Ectodermal cell (in vitro differentiated cells): Measurements from ENCODE around the gene SPACDR.

Source experiments
- H3K27ac ChIP-seq: 2 replicates; pipeline ENCODE4 v1.7.0; 2013; ENCODE audit warnings: mild to moderate bottlenecking, low read depth, low read length; ENCODE audit not compliant: insufficient read depth, poor library complexity, severe bottlenecking
- H3K27me3 ChIP-seq: 2 replicates; pipeline ENCODE4 v1.7.0; 2013; ENCODE audit warnings: mild to moderate bottlenecking, low read length; ENCODE audit not compliant: insufficient read depth, control insufficient read depth, poor library complexity, severe bottlenecking
- H3K36me3 ChIP-seq: one replicate; pipeline ENCODE4 v1.7.0; 2013; ENCODE audit warnings: low read length; ENCODE audit not compliant: control insufficient read depth, insufficient read depth
- H3K4me1 ChIP-seq: one replicate; pipeline ENCODE4 v1.7.0; 2013; ENCODE audit warnings: low read length; ENCODE audit not compliant: control insufficient read depth, insufficient read depth
- H3K4me3 ChIP-seq: 2 replicates; pipeline ENCODE4 v1.7.0; 2013; ENCODE audit warnings: low read depth, low read length, control low read depth; ENCODE audit not compliant: insufficient read depth
- H3K9me3 ChIP-seq: 2 replicates; pipeline ENCODE4 v1.7.0; 2013; ENCODE audit warnings: mild to moderate bottlenecking, low read length, moderate library complexity; ENCODE audit not compliant: control insufficient read depth
- WGBS, 2 experiments: methylation state at CpG; one replicate each; pipeline ENCODE4 v1.1.7; 2013; ENCODE audit warnings: missing lambda C conversion rate in 2 of 2; 5-methylcytosine and 5-hydroxymethylcytosine counted together

SPACDR gene

DNA sequence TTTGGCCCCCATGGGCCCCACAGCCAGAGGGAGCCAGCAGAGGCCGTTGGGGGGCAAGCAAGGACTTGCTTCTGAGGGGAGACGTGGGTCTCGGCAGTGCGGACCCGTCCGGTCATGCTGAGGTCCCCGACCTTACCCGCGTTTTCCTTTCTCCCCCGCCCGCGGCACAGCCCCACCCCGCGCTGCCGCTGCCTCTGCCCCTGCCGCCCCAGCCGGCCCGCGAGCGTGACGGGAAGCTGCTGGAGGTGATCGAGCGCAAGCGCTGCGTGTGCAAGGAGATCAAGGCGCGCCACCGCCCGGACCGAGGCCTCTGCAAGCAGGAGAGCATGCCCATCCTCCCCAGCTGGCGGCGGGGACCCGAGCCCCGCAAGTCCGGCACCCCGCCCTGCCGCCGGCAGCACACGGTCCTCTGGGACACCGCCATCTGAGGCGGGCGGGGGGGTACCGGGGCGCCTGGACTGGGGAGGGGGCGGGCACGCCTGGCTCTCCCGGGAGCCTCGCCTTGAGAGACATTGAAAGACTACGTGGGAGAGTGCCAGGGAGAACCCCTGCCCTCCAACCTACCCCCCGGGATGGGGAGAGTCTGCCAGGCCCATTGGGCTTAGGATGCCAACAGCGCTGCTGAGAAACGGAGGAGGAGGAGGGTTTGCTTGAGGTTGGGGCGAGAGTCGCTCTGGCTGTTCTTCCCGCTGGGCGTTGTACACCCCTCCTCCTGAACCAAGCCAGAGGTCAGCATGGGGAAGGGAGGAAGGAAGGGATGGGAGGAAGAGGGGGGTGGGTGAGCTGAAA lies 29.6 kb upstream of the SPACDR start:
- Histone ChIP-seq H3K27ac (no peak overlapping the region), H3K4me1 (peaks cover 17% of the 10 kb centered on the region), H3K36me3 (no peaks in the 10 kb centered on the region), H3K4me3 (peak overlapping the region; percentile 29), H3K9me3 (no peaks in the 10 kb centered on the region), H3K27me3 (peaks cover 4% of the 10 kb centered on the region)
- 7 to 11% methylated on average over 56 of the region's 56 CpGs for WGBS, 2 experiments

DNA sequence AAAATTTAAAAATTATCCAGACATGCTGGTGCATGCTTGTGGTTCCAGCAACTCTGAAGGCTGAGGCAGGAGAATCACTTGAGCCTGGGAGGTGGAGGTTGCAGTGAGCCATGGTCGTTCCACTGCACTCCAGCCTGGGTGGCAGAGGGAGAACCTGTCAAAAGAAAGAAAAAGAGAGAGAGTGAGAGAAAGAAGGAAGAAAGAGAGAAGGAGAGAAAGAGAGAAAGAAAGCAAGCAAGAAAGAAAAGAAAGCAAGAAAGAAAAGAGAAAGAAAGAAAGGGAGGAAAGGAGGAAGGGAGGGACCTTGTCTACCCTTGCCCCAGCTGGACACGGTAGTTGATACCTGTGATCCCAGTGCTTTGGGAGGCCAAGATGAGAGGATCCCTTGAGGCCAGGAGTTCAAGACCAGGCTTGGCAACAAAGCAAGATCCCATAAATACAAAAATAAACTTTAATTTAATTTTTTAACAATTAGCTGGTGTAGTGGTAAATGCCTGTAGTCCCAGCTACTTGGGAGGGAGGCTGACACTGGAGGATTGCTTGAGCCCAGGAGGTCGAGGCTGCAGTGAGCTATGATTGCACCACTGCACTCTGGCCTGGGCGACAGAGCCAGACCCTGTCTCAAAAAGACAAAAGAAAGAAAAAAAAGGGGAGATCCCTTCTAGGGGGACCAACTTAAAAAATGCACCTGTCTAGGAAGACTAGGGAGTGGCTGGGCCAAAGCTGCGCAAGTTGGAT lies 28.8 kb upstream of the SPACDR start:
- 88 to 90% methylated on average over 5 of the region's 5 CpGs for WGBS, 2 experiments
- Histone ChIP-seq H3K27me3 (peaks cover 4% of the 10 kb centered on the region), H3K4me3 (peak overlapping the region; percentile 29), H3K4me1 (peaks cover 25% of the 10 kb centered on the region), H3K27ac (no peak overlapping the region), H3K36me3 (no peaks in the 10 kb centered on the region), H3K9me3 (no peaks in the 10 kb centered on the region)

GRCh38 chr7:100491192-100491578 lies 27.1 kb upstream of the SPACDR start:
- Histone ChIP-seq H3K27ac (no peak overlapping the region), H3K4me1 (peaks cover 36% of the 10 kb centered on the region), H3K27me3 (peaks cover 4% of the 10 kb centered on the region), H3K4me3 (no peak overlapping the region), H3K9me3 (no peaks in the 10 kb centered on the region), H3K36me3 (no peaks in the 10 kb centered on the region)
- WGBS, 2 experiments: 84 to 88% methylated on average over 5 of the region's 5 CpGs

GRCh38 chr7:100490483-100491191 lies 26.6 kb upstream of the SPACDR start:
- peak overlapping the region; percentile 63 for H3K27ac ChIP-seq
- H3K4me1 ChIP-seq: peaks cover 41% of the 10 kb centered on the region
- peaks cover 4% of the 10 kb centered on the region for H3K27me3 ChIP-seq
- peak overlapping the region; percentile 10 for H3K4me3 ChIP-seq
- no peaks in the 10 kb centered on the region for H3K36me3 ChIP-seq
- WGBS, 2 experiments: 91% methylated on average over 25 of the region's 25 CpGs
- H3K9me3 ChIP-seq: no peaks in the 10 kb centered on the region

- no peaks in the 10 kb centered on the region for H3K36me3 ChIP-seq
- H3K27me3 ChIP-seq: peaks cover 4% of the 10 kb centered on the region
- H3K9me3 ChIP-seq: no peaks in the 10 kb centered on the region
- 20 to 23% methylated on average over 9 of the region's 9 CpGs for WGBS, 2 experiments
- peak overlapping the region; percentile 63 for H3K27ac ChIP-seq
- peaks cover 48% of the 10 kb centered on the region for H3K4me1 ChIP-seq
- peak overlapping the region; percentile 10 for H3K4me3 ChIP-seq
Measured at GRCh38 chr7:100489824-100490223, 25.8 kb upstream of the SPACDR start.

- Histone ChIP-seq H3K36me3 (no peaks in the 10 kb centered on the region), H3K4me1 (peaks cover 48% of the 10 kb centered on the region), H3K4me3 (no peak overlapping the region), H3K27ac (no peak overlapping the region), H3K27me3 (peaks cover 4% of the 10 kb centered on the region), H3K9me3 (no peaks in the 10 kb centered on the region)
- WGBS, 2 experiments: 91 to 92% methylated on average over 10 of the region's 10 CpGs
Measured at GRCh38 chr7:100489121-100489520, 25.1 kb upstream of the SPACDR start.

- H3K9me3 ChIP-seq: no peaks in the 10 kb centered on the region
- H3K4me1 ChIP-seq: peaks cover 48% of the 10 kb centered on the region
- 94 to 95% methylated on average over 44 of the region's 44 CpGs for WGBS, 2 experiments
- no peaks in the 10 kb centered on the region for H3K36me3 ChIP-seq
- no peak overlapping the region for H3K27ac ChIP-seq
- H3K27me3 ChIP-seq: peaks cover 4% of the 10 kb centered on the region
- no peak overlapping the region for H3K4me3 ChIP-seq
Measured at GRCh38 chr7:100488333-100489095, 24.5 kb upstream of the SPACDR start.

DNA sequence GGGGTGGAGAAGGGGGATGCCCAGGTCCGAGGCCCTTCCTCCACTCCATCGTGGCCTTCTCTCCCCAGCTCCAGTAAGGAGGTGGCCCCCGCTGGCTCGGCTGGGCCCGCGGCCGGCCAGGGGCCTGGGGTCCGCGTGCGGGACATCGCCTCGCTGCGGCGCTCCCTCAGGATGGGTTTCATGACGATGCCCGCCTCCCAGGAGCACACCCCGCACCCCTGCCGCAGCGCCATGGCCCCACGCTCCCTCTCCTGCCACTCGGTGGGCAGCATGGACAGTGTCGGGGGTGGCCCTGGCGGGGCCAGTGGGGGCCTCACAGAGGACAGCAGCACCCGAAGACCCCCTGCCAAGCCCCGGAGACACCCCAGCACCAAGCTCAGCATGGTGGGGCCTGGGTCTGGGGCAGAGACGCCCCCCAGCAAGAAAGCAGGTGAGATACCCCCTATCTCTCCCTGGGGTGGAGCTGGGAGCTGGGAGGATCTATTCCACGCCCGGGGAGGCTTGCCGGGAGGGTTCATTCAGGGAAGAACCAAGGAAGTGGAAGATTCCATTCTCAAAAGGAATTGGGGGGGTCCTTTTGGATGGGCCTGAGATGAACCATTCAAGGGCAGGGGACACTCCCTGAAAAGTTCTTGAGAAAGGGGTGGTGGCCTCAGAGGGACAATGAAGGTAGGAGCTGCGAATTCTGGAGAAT lies 22.8 kb upstream of the SPACDR start:
- WGBS, 2 experiments: 79 to 80% methylated on average over 30 of the region's 30 CpGs
- Histone ChIP-seq H3K27me3 (peaks cover 5% of the 10 kb centered on the region), H3K4me1 (peaks cover 48% of the 10 kb centered on the region), H3K9me3 (no peaks in the 10 kb centered on the region), H3K4me3 (peak overlapping the region; percentile 16), H3K27ac (no peak overlapping the region), H3K36me3 (no peaks in the 10 kb centered on the region)

GRCh38 chr7:100486111-100486636 lies 22.1 kb upstream of the SPACDR start:
- Histone ChIP-seq H3K27me3 (peaks cover 5% of the 10 kb centered on the region), H3K4me3 (no peak overlapping the region), H3K27ac (no peak overlapping the region), H3K9me3 (no peaks in the 10 kb centered on the region), H3K36me3 (no peaks in the 10 kb centered on the region), H3K4me1 (peaks cover 48% of the 10 kb centered on the region)
- 86 to 95% methylated on average over 5 of the region's 5 CpGs for WGBS, 2 experiments
